Measurements from ENCODE around the gene SRP14. TPM values are rescaled to one million over a fixed set of nuclear protein-coding genes. Genes with fewer than 3 reads are reported as not detected.
A peak's percentile ranks its signal among the peaks of the same experiment; 100 is the strongest.

The SRP14 gene
- total and polyA plus RNA-seq, 12 donors = 173 to 989 (median 333) TPM

DNA sequence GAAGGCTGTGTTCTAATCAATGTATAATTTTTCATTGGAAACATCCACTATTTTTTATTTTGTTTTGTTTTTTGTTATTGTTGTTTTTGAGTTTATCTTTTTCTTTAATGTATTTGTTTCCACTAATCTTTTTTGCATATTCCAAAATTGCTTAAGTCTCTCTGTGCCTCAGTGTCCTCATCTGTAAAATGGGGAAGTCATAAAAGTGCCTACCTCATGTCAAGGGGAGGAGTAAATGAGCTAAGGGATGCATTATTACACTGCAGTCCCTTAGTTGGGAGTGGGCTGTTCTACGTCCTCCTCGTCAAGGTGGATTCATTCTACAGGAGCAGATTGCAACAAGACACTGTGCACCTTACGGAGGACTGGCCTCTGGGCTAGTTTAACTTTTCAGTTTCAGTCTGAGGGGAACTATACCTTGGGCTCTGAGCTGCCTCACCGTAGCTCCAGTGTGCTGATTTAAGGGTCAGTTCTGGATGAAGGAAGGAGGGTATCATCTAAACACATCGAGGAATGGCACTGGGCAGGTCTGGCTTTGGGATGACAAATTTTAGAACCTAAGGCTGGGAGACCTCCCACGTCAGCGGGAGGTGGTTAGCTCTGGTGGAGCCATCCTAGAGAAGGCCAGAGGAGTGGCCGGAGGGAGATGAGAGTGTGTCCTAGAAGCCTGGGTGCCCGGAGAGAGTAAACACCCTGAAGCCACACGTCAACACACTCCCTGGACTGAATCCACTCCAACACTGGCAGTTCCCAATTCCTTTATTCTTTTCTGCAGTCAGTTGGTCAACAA lies 5.1 kb upstream of the SRP14 start:
- Histone ChIP-seq H3K4me3 (no peak overlapping the region), H3K36me3 (replicated peaks in 1 of 2) (no peaks in the 10 kb centered on the region), H3K9me3 (replicated peaks in 1 of 3) (no peaks in the 10 kb centered on the region), H3K4me1 (replicated peaks in 1 of 2) (peaks cover 23 to 45% of the 10 kb centered on the region in 2 donors), H3K27ac (peak overlapping the region in 1 of 5 donors; percentile 19), H3K27me3 (no peaks in the 10 kb centered on the region)
- TF ChIP-seq, protein P1, sequence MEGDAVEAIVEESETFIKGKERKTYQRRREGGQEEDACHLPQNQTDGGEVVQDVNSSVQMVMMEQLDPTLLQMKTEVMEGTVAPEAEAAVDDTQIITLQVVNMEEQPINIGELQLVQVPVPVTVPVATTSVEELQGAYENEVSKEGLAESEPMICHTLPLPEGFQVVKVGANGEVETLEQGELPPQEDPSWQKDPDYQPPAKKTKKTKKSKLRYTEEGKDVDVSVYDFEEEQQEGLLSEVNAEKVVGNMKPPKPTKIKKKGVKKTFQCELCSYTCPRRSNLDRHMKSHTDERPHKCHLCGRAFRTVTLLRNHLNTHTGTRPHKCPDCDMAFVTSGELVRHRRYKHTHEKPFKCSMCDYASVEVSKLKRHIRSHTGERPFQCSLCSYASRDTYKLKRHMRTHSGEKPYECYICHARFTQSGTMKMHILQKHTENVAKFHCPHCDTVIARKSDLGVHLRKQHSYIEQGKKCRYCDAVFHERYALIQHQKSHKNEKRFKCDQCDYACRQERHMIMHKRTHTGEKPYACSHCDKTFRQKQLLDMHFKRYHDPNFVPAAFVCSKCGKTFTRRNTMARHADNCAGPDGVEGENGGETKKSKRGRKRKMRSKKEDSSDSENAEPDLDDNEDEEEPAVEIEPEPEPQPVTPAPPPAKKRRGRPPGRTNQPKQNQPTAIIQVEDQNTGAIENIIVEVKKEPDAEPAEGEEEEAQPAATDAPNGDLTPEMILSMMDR (IDR thresholded peaks at IDR 0.05) = no peak
- TF ChIP-seq POLR2A (IDR thresholded peaks at IDR 0.05) = no peak
- intact Hi-C loops (cut with DNase I) = loop anchor here (10.0 kb wide), 2 partner anchors 121 to 231 kb away; partner anchors contain the start of gene BUB1B (in 1 of the 2)
- DNase-seq = peak in 2 of 7 donors; percentile 22 to 49
- 77 to 85% (median 81%) methylated on average over 10 of the region's 10 CpGs for WGBS, 4 donors

DNA sequence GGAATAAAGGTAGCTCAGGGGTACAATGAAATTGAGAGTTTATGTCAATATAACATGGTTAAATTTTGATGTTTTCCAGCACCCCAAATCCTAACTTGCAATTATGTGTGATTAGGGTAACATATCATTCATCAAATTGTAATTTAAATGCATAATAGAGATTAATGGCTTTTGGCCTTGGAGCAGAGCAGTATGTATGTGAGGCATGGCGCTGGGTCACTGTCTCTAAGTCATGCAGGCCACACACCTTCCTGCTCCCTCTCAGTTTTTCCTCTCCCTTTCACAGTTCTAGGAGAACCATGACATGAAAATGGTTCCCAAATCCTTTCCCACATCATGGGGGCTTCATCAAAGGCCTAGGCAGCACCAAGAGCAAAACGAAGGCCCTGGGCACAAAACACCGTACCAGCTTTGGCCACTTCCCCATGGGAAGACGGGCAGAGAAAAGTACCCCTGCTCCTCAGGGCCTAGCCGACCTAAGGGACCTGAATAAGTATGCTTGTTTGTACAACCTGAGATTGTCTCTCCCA lies 3.9 kb upstream of the SRP14 start:
- 82 to 92% (median 85%) methylated on average over 5 of the region's 5 CpGs for WGBS, 4 donors
- Histone ChIP-seq H3K27ac (no peak overlapping the region), H3K4me1 (replicated peaks in 1 of 2) (peaks cover 23 to 43% of the 10 kb centered on the region in 2 donors), H3K36me3 (replicated peaks in 1 of 2) (no peaks in the 10 kb centered on the region), H3K27me3 (no peaks in the 10 kb centered on the region), H3K9me3 (replicated peaks in 1 of 3) (no peaks in the 10 kb centered on the region), H3K4me3 (no peak overlapping the region)
- intact Hi-C loops (cut with DNase I) = loop anchor here (10.0 kb wide), 2 partner anchors 122 to 232 kb away; partner anchors contain the start of gene BUB1B (in 1 of the 2)
- DNase-seq = peak in 1 of 7 donors; percentile 39
- no peak for TF ChIP-seq POLR2A (IDR thresholded peaks at IDR 0.05)
- TF ChIP-seq, protein P1 (IDR thresholded peaks at IDR 0.05) = no peak

DNA sequence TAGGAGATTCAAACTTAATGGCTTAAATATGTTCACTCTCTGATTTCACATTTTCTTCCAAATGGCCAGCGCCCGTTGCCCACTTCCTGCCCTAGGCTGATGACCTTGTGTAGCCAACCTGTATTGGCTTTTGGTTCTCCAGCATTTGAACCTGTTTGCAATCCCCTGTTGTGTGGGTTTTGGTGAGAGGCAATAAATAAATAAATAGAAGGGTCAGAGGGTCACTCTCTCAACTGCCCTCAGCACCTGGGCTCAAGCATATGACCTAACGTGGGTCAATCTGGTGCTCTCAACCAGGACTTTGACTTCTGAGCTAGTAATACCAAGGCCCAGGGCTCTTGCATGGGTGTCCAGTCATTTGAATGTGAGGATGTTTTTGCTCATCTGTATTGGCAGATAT lies 1.8 kb upstream of the SRP14 start:
- DNase-seq = peak in 1 of 7 donors; percentile 41
- intact Hi-C loops (cut with DNase I) = loop anchor here (10.0 kb wide), 2 partner anchors 124 to 234 kb away; partner anchors contain the start of gene BUB1B (in 1 of the 2)

DNA sequence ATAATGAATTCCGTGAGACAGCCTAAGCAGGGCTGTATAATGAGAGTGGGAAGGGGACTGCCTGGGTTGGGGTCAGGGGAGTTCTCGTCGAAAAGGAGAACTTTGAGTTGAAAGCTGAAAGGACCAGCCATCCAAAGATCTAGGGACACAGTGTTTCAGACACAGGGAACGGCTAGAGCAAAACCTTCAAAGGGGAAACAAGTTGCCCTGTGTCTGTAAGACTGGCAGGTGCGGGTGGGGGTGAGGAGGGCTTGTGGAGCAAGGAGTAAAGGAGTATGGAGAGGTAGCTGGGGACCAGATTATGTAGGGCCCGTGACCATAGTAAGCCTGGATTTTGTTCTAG lies 1.3 kb upstream of the SRP14 start:
- Histone ChIP-seq H3K9me3 (replicated peaks in 1 of 3) (no peaks in the 10 kb centered on the region), H3K36me3 (replicated peaks in 1 of 2) (peaks cover 0 to 21% of the 10 kb centered on the region in 2 donors), H3K27ac (peak overlapping the region in 1 of 5 donors; percentile 97), H3K4me3 (no peak overlapping the region), H3K27me3 (no peaks in the 10 kb centered on the region), H3K4me1 (replicated peaks in 1 of 2) (peaks cover 8 to 39% of the 10 kb centered on the region in 2 donors)
- DNase-seq = peak in 1 of 7 donors; percentile 54
- 67 to 83% (median 72%) methylated on average over 6 of the region's 6 CpGs for WGBS, 4 donors
- intact Hi-C loops (cut with DNase I) = loop anchor here (10.0 kb wide), 2 partner anchors 125 to 235 kb away; partner anchors contain the start of gene BUB1B (in 1 of the 2)
- no peak for TF ChIP-seq POLR2A (IDR thresholded peaks at IDR 0.05)
- TF ChIP-seq, protein P1 (IDR thresholded peaks at IDR 0.05) = no peak

More for the DNA sequence above, 1.8 kb upstream of the SRP14 start:
- H3K27me3 ChIP-seq = no peaks in the 10 kb centered on the region
- TF ChIP-seq, protein P1 (IDR thresholded peaks at IDR 0.05) = no peak
- TF ChIP-seq POLR2A (IDR thresholded peaks at IDR 0.05) = no peak
- H3K4me1 ChIP-seq (replicated peaks in 1 of 2) = peaks cover 13 to 42% of the 10 kb centered on the region in 2 donors
- no peaks in the 10 kb centered on the region for H3K9me3 ChIP-seq (replicated peaks in 1 of 3)
- no peak overlapping the region for H3K27ac ChIP-seq
- 84 to 88% (median 86%) methylated on average over 3 of the region's 3 CpGs for WGBS, 4 donors
- no peak overlapping the region for H3K4me3 ChIP-seq
- peaks cover 0 to 15% of the 10 kb centered on the region in 2 donors for H3K36me3 ChIP-seq (replicated peaks in 1 of 2)

All from adrenal gland (tissue), 12 donors.